DOHH2 (cell line): Measurements from ENCODE around the gene SHISA6.

Source experiments
- EZH2phosphoT487 ChIP-seq: fragments of 200-600 bp; sonication (generic); IDR thresholded peaks from 2 replicates; pipeline ENCODE4 v1.6.1; 2017; ENCODE audit warnings: borderline replicate concordance, mild to moderate bottlenecking, antibody characterized with exemption, low read length, moderate library complexity, mixed read lengths
- TF ChIP-seq, protein P1 (sequence below): fragments of 200-600 bp; sonication (generic); IDR thresholded peaks from one replicate; pipeline ENCODE4 v1.5.1; 2014; ENCODE audit warnings: antibody characterized with exemption, mild to moderate bottlenecking, low read depth, low read length; ENCODE audit not compliant: poor library complexity, severe bottlenecking

DNA sequence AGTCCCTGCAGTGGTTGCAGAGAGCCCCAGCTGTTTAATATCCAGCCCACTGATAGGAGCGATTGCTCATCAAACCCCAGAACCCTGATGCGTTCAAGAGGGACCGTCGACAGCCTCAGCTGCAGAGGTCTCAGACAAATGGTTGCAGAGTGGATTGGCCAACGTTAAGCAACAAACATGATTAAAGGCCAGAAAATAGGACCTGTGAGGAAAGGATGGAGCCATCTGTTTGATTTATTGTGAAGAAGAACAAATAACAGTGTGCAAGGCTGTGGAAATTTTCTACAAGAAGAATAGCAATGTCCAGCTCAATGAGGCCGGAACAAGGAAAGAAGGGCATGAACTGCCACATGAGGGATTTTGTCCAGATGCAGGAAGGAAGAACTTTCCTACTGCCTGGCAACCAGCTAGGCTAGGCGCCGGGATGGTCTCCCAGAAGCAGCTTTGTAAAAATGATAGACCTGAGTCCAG, 218.9 kb downstream of the SHISA6 start:
- TF ChIP-seq, protein P1, sequence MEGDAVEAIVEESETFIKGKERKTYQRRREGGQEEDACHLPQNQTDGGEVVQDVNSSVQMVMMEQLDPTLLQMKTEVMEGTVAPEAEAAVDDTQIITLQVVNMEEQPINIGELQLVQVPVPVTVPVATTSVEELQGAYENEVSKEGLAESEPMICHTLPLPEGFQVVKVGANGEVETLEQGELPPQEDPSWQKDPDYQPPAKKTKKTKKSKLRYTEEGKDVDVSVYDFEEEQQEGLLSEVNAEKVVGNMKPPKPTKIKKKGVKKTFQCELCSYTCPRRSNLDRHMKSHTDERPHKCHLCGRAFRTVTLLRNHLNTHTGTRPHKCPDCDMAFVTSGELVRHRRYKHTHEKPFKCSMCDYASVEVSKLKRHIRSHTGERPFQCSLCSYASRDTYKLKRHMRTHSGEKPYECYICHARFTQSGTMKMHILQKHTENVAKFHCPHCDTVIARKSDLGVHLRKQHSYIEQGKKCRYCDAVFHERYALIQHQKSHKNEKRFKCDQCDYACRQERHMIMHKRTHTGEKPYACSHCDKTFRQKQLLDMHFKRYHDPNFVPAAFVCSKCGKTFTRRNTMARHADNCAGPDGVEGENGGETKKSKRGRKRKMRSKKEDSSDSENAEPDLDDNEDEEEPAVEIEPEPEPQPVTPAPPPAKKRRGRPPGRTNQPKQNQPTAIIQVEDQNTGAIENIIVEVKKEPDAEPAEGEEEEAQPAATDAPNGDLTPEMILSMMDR: no peak
- TF ChIP-seq EZH2phosphoT487: no peak
